ENCODE results near the gene HECW1.

The HECW1 gene

DNA sequence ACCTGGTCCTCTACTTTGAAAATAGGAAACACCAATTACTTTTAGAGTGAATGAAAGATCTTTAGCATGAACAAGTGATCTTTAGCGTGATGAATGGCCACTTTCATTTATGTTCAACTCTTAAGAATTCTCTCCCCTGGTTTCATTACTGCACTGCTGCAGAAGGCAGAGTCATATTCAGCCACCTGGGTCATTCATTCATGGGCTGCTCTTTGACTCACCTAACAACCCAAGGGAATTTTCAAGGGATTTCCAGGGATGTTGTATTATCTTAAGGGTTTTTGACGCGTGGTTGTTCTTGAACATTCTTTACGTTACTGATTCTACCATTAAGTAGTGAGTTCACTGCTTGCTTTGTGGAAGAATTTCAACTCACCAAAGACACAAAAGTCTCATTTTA is 383.1 kb downstream of the HECW1 start:
- DNase-seq (ENCODE audit: extremely low spot score), result no peak
- POLR2A ChIA-PET, result no interaction called here
- CTCF ChIA-PET, result no interaction called here
- no peak for TF ChIP-seq FOXK2 (IDR thresholded peaks at IDR 0.05)

DNA sequence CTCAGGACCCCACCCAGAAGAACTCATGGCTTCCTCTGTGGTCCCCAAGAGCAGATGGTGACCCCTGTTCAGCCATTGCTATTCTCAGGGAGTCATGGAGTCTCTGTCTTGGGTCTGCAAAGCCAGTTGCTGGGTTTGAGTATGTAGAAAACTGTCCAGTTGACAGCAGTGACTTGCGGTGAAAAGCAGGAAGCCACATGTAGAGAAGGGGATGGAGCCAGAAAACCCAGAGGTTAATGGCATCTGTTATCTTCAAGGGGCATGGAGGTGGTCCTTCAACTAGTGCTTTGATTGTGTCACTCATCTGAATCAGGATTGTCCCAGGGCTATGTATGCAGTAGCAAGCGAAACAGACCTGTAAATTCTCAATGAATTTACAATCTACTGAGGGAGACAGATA is 384.1 kb downstream of the HECW1 start:
- ChIA-PET POLR2A (no interaction called here), CTCF (no interaction called here)
- TF ChIP-seq FOXK2 (IDR thresholded peaks at IDR 0.05) (no peak), ARNT (IDR thresholded peaks at IDR 0.05) (no peak), L3MBTL2 (conservative IDR thresholded peaks at IDR 0.05) (no peak), ELF4 (IDR thresholded peaks at IDR 0.05) (no peak), TARDBP (IDR thresholded peaks at IDR 0.05) (no peak), HDGF (IDR thresholded peaks at IDR 0.05; ENCODE audit: borderline replicate concordance) (no peak), NFRKB (IDR thresholded peaks at IDR 0.05) (no peak), PKNOX1 (IDR thresholded peaks at IDR 0.05) (no peak), BHLHE40 (IDR thresholded peaks at IDR 0.05; ENCODE audit: borderline replicate concordance) (no peak), FOXM1 (IDR thresholded peaks at IDR 0.05; ENCODE audit: borderline replicate concordance) (no peak), FOXA1 (IDR thresholded peaks at IDR 0.05) (no peak), ZNF384 (IDR thresholded peaks at IDR 0.05) (no peak), CTBP1 (IDR thresholded peaks at IDR 0.05; ENCODE audit: borderline replicate concordance) (no peak), SUZ12 (IDR thresholded peaks at IDR 0.05) (no peak), SP1 (IDR thresholded peaks at IDR 0.05) (no peak), LEF1 (IDR thresholded peaks at IDR 0.05; ENCODE audit: borderline replicate concordance) (no peak)
- no peak for DNase-seq (ENCODE audit: extremely low spot score)

DNA sequence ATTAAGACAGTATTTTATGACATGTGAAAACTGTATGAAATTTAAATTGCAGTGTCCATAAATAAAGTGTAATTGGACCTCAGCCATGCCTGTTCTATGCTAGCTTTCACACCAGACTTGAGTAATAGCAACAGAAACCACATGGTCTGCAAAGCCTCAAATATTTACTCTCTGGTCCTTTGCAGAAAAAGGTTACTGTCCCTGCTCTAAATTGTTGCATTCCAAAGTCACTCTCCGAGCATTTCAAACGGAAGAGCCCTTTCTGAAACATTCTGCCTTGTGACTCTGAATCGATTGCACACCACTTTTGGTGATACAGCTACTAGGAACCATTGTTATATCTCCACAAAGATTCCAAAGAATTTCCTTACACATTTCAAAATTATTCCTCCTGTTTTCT is 389.4 kb downstream of the HECW1 start:
- POLR2A ChIA-PET, result no interaction called here
- CTCF ChIA-PET, result no interaction called here
- no peak for DNase-seq (ENCODE audit: extremely low spot score)
- TF ChIP-seq FOXM1 (IDR thresholded peaks at IDR 0.05; ENCODE audit: borderline replicate concordance), result no peak
- no peak for TF ChIP-seq FOXA1 (IDR thresholded peaks at IDR 0.05)
- TF ChIP-seq ELF4 (IDR thresholded peaks at IDR 0.05), result no peak
- TF ChIP-seq CTBP1 (IDR thresholded peaks at IDR 0.05; ENCODE audit: borderline replicate concordance), result no peak

GRCh38 chr7:43502941-43503340 is 390.5 kb downstream of the HECW1 start:
- CTCF ChIA-PET, result interaction anchor here (0.6 kb wide), 1 partner anchor 530 kb away, joined by 3 read pairs; no protein-coding TSS in a partner anchor
- TF ChIP-seq FOXA1 (IDR thresholded peaks at IDR 0.05), result no peak
- no peak for TF ChIP-seq BHLHE40 (IDR thresholded peaks at IDR 0.05; ENCODE audit: borderline replicate concordance)
- TF ChIP-seq PKNOX1 (IDR thresholded peaks at IDR 0.05), result no peak
- POLR2A ChIA-PET, result no interaction called here
- DNase-seq (ENCODE audit: extremely low spot score), result no peak

GRCh38 chr7:43505412-43505811 is 393.0 kb downstream of the HECW1 start:
- TF ChIP-seq TARDBP (IDR thresholded peaks at IDR 0.05) (no peak), ZNF384 (IDR thresholded peaks at IDR 0.05) (no peak), LEF1 (IDR thresholded peaks at IDR 0.05; ENCODE audit: borderline replicate concordance) (no peak), FOXM1 (IDR thresholded peaks at IDR 0.05; ENCODE audit: borderline replicate concordance) (no peak), CTBP1 (IDR thresholded peaks at IDR 0.05; ENCODE audit: borderline replicate concordance) (no peak), FOXK2 (IDR thresholded peaks at IDR 0.05) (no peak), SP1 (IDR thresholded peaks at IDR 0.05) (no peak), BHLHE40 (IDR thresholded peaks at IDR 0.05; ENCODE audit: borderline replicate concordance) (no peak), ARNT (IDR thresholded peaks at IDR 0.05) (no peak), ELF4 (IDR thresholded peaks at IDR 0.05) (no peak), PKNOX1 (IDR thresholded peaks at IDR 0.05) (no peak), L3MBTL2 (conservative IDR thresholded peaks at IDR 0.05) (no peak), NFRKB (IDR thresholded peaks at IDR 0.05) (no peak), FOXA1 (IDR thresholded peaks at IDR 0.05) (no peak), SUZ12 (IDR thresholded peaks at IDR 0.05) (no peak), HDGF (IDR thresholded peaks at IDR 0.05; ENCODE audit: borderline replicate concordance) (no peak)
- ChIA-PET CTCF (no interaction called here), POLR2A (no interaction called here)
- DNase-seq (ENCODE audit: extremely low spot score), result no peak

- POLR2A ChIA-PET, result no interaction called here
- TF ChIP-seq FOXM1 (IDR thresholded peaks at IDR 0.05; ENCODE audit: borderline replicate concordance) (no peak), SP1 (IDR thresholded peaks at IDR 0.05) (no peak), BHLHE40 (IDR thresholded peaks at IDR 0.05; ENCODE audit: borderline replicate concordance) (no peak)
- CTCF ChIA-PET, result no interaction called here
These were observed 394.0 kb downstream of the HECW1 start for GRCh38 chr7:43506460-43506859.

DNA sequence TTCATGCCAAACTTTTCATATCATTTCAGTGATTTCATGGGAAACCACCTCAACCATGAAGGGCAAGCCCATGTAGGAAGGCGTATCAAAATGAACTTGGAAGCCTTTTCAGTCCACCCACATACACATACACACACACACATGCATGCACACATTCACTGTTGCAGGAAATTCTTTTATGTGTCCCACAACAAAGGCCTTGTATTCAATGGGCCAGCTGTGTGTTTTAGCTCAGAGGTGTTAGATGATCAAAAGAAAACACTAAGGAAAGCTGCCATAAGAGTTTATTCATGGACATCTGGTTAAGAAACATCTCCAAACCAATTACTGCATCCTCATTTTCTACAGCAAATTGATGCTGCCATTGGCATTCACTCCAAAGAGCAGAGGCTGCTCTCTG is 396.0 kb downstream of the HECW1 start:
- TF ChIP-seq SUZ12 (IDR thresholded peaks at IDR 0.05) (no peak), NFRKB (IDR thresholded peaks at IDR 0.05) (no peak), ELF4 (IDR thresholded peaks at IDR 0.05) (no peak), BHLHE40 (IDR thresholded peaks at IDR 0.05; ENCODE audit: borderline replicate concordance) (no peak), TARDBP (IDR thresholded peaks at IDR 0.05) (no peak), FOXM1 (IDR thresholded peaks at IDR 0.05; ENCODE audit: borderline replicate concordance) (no peak), LEF1 (IDR thresholded peaks at IDR 0.05; ENCODE audit: borderline replicate concordance) (no peak), CTBP1 (IDR thresholded peaks at IDR 0.05; ENCODE audit: borderline replicate concordance) (no peak), PKNOX1 (IDR thresholded peaks at IDR 0.05) (no peak), ZNF384 (IDR thresholded peaks at IDR 0.05) (no peak), SP1 (IDR thresholded peaks at IDR 0.05) (no peak), FOXK2 (IDR thresholded peaks at IDR 0.05) (no peak), FOXA1 (IDR thresholded peaks at IDR 0.05) (no peak), HDGF (IDR thresholded peaks at IDR 0.05; ENCODE audit: borderline replicate concordance) (no peak), ARNT (IDR thresholded peaks at IDR 0.05) (no peak), L3MBTL2 (conservative IDR thresholded peaks at IDR 0.05) (no peak)
- DNase-seq (ENCODE audit: extremely low spot score), result no peak
- ChIA-PET POLR2A (no interaction called here), CTCF (no interaction called here)

More at GRCh38 chr7:43506460-43506859, 394.0 kb downstream of the HECW1 start:
- DNase-seq (ENCODE audit: extremely low spot score), result no peak

All from HEK293T (cell line).